SK-N-MC (cell line): ENCODE results near the gene TUBE1.

Experiments used
- EZH2 ChIP-seq: fragments of 200-600 bp; sonication (generic); IDR thresholded peaks from one replicate; pipeline ENCODE4 v1.6.1; 2017; ENCODE audit warnings: antibody characterized with exemption
- POLR2AphosphoS5 ChIP-seq: IDR thresholded peaks from 2 replicates; pipeline ENCODE4 v1.6.1; 2012; ENCODE audit warnings: mild to moderate bottlenecking, low read depth, low read length, borderline replicate concordance

DNA sequence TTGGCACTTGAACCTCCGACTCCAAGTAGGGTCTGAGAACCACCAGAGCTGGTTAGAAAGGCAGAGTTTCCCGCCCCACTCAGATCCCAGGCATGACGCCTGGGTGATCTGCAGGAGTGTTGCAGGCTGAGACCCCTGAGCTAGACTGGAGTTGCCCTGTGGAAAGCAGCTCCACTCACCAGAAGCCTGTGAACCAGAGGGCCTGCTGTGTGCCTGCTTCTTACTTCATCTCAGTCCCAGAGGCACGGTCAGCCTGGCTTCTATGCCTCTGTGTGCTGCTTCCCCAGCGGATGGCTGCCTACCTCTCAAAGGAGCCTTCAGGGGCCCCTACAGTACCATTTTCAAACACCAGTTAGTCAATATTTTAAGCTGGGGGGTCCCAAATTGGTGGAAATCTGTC lies 49.0 kb downstream of the TUBE1 start:
- no peak for TF ChIP-seq EZH2
- no peak for TF ChIP-seq POLR2AphosphoS5
